K562 (cell line): ENCODE results near the gene MYCBP. TPM values are rescaled to one million over a fixed set of nuclear protein-coding genes. Genes with fewer than 3 reads are reported as not detected.

ENCODE experiments used
- ARID3B ChIP-seq: fragments of 250-450 bp; sonication (Bioruptor Pico); IDR thresholded peaks from 2 replicates; pipeline ENCODE4 v1.4.0; 2020; ENCODE audit warnings: borderline replicate concordance
- ATF1 ChIP-seq, 2 experiments: fragments of 450-650 bp in 1 of 2; IDR thresholded peaks; 2 replicates each; pipeline ENCODE4 v1.6.1; 2016; ENCODE audit warnings: missing compliant biosample characterization in 1 of 2, missing genetic modification characterization in 1 of 2
- FOXA3 ChIP-seq, 2 experiments: fragments of 450-650 bp in 1 of 2; sonication (generic) in 1 of 2; formaldehyde crosslinking; IDR thresholded peaks in 1 of 2; conservative IDR thresholded peaks in 1 of 2; 2 replicates each; pipeline versions ENCODE4 v1.4.0 to v1.8.0; 2020 to 2022; ENCODE audit warnings: mild to moderate bottlenecking in 2 of 2, missing genetic modification reagents in 1 of 2
- NCOR1 ChIP-seq: fragments of 450-650 bp; IDR thresholded peaks from 2 replicates; pipeline ENCODE4 v1.6.1; 2016; ENCODE audit warnings: mild to moderate bottlenecking, moderate library complexity
- PHF21A ChIP-seq: fragments of 450-650 bp; IDR thresholded peaks from 2 replicates; pipeline ENCODE4 v1.6.1; 2017; ENCODE audit warnings: low read depth, borderline replicate concordance
- POLR2G ChIP-seq: fragments of 200-400 bp; formaldehyde crosslinking; IDR thresholded peaks from 2 replicates; pipeline ENCODE4 v1.6.1; 2017; ENCODE audit warnings: low read depth, mild to moderate bottlenecking, antibody characterized with exemption, low read length, moderate library complexity
- RAD51 ChIP-seq: fragments of 450-650 bp; IDR thresholded peaks from 2 replicates; pipeline ENCODE4 v1.7.1; 2016; ENCODE audit warnings: low read depth, mild to moderate bottlenecking, borderline replicate concordance
- RBM34 ChIP-seq: fragments of 200-400 bp; formaldehyde crosslinking; IDR thresholded peaks from 2 replicates; pipeline ENCODE4 v1.6.1; 2018; ENCODE audit warnings: low read length, borderline replicate concordance; ENCODE audit not compliant: insufficient read depth
- SIRT6 ChIP-seq: IDR thresholded peaks from one replicate; pipeline ENCODE4 v1.6.1; 2012; ENCODE audit warnings: low read depth, mild to moderate bottlenecking, control low read depth, inconsistent platforms, low read length, moderate library complexity
- SMAD3 ChIP-seq: fragments of 450-650 bp; formaldehyde crosslinking; conservative IDR thresholded peaks from 2 replicates; pipeline ENCODE4 v1.4.0; 2020; ENCODE audit warnings: mild to moderate bottlenecking
- SOX6 ChIP-seq: fragments of 450-650 bp; IDR thresholded peaks from 2 replicates; pipeline ENCODE4 v1.6.1; 2014; ENCODE audit warnings: mild to moderate bottlenecking
- TAF15 ChIP-seq: fragments of 200-400 bp; formaldehyde crosslinking; IDR thresholded peaks from 2 replicates; pipeline ENCODE4 v1.6.1; 2017; ENCODE audit warnings: mild to moderate bottlenecking, low read depth, low read length, moderate library complexity
- ZNF217 ChIP-seq: sonication (generic); formaldehyde crosslinking; IDR thresholded peaks from 2 replicates; pipeline ENCODE4 v1.8.0; 2022; ENCODE audit warnings: mild to moderate bottlenecking, missing genetic modification reagents
- polyA plus RNA-seq, 8 experiments: library from polyadenylated mRNA; depleted of rRNA in 4 of 8; stranded (reverse) in 5 of 8; unstranded in 3 of 8; fragments of >200 nt; fragmentation: Nextera tagmentation in 2 of 8; fragmentation: Illumina TruSeq in 1 of 8; extraction: Ambion mirVana in 2 of 8; extraction: Trizol in 1 of 8; gene quantifications; 2 replicates each; pipeline versions ENCODE4 v1.2.1 to v1.2.3, GENCODE V29; 2011 to 2014; ENCODE audit warnings: inconsistent platforms in 1 of 8, missing spikeins in 1 of 8
- total RNA-seq, 7 experiments: library from RNA; depleted of rRNA in 6 of 7; stranded (reverse); fragments of >200 nt in 6 of 7; fragmentation: Illumina TruSeq in 2 of 7; extraction: Trizol in 2 of 7; gene quantifications; 2 replicates each; pipeline versions ENCODE4 v1.2.1 to v1.2.3, GENCODE V29; 2011 to 2021; ENCODE audit warnings: low replicate concordance in 1 of 7
- TF ChIP-seq, protein P1 (sequence below): sonication (generic); formaldehyde crosslinking; IDR thresholded peaks from 2 replicates; pipeline ENCODE4 v1.8.0; 2023; ENCODE audit warnings: mild to moderate bottlenecking, missing genetic modification reagents
- TF ChIP-seq, protein P2 (sequence below): fragments of 200-800 bp; sonication (Bioruptor generic); IDR thresholded peaks from 2 replicates; pipeline ENCODE4 v1.6.1; 2017; ENCODE audit warnings: missing genetic modification characterization, missing compliant biosample characterization
- TF ChIP-seq, protein P3 (sequence below): fragments of 450-650 bp; IDR thresholded peaks from 2 replicates; pipeline ENCODE4 v1.6.1; 2016; ENCODE audit warnings: low read depth, mild to moderate bottlenecking, moderate library complexity
- TF ChIP-seq, protein P4 (sequence below): fragments of 250-450 bp; sonication (Bioruptor Pico); IDR thresholded peaks from 2 replicates; pipeline ENCODE4 v1.9.0; 2021; ENCODE audit warnings: mild to moderate bottlenecking, inconsistent platforms

The MYCBP gene
- total and polyA plus RNA-seq, 9 of the 15 experiments (the other 6 are each of a cell fraction or from before 2014, with no cell fraction given): 32.3 to 253 (median 72.9) TPM

GRCh38 chr1:38859561-38860453 is 13.3 kb downstream of the MYCBP start, which contains the start of gene RRAGC (continued):
- TF ChIP-seq, protein P1, sequence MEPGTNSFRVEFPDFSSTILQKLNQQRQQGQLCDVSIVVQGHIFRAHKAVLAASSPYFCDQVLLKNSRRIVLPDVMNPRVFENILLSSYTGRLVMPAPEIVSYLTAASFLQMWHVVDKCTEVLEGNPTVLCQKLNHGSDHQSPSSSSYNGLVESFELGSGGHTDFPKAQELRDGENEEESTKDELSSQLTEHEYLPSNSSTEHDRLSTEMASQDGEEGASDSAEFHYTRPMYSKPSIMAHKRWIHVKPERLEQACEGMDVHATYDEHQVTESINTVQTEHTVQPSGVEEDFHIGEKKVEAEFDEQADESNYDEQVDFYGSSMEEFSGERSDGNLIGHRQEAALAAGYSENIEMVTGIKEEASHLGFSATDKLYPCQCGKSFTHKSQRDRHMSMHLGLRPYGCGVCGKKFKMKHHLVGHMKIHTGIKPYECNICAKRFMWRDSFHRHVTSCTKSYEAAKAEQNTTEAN (CRISPR knock-in tag): 0 out of 2 replicates have a peak, but pooled peaks have one; percentile 56
- TF ChIP-seq TAF15 (no peak), NCOR1 (peak; percentile 53; the same call in 1 of the 2 replicates), RAD51 (peak; percentile 100), POLR2G (peak; percentile 70), FOXA3 (CRISPR knock-in tag; conservative IDR thresholded peaks at IDR 0.05 in 1 of 2, IDR thresholded peaks at IDR 0.05 in 1 of 2) (peak in 1 of 2 experiments; percentile 67; a peak in 1 of 4 replicates), PHF21A (peak; percentile 77; the same call in 1 of the 2 replicates), RBM34 (no peak), SMAD3 (CRISPR knock-in tag) (0 out of 2 replicates have a peak, but pooled peaks have one; percentile 72), SIRT6 (no peak), ARID3B (CRISPR knock-in tag) (0 out of 2 replicates have a peak, but pooled peaks have one; percentile 76), SOX6 (peak; percentile 66), ATF1 (CRISPR knock-in tag; IDR thresholded peaks at IDR 0.05) (no peak), ATF1 (tag; IDR thresholded peaks at IDR 0.05) (peak; percentile 81), ZNF217 (CRISPR knock-in tag) (no peak)
- TF ChIP-seq, protein P2, sequence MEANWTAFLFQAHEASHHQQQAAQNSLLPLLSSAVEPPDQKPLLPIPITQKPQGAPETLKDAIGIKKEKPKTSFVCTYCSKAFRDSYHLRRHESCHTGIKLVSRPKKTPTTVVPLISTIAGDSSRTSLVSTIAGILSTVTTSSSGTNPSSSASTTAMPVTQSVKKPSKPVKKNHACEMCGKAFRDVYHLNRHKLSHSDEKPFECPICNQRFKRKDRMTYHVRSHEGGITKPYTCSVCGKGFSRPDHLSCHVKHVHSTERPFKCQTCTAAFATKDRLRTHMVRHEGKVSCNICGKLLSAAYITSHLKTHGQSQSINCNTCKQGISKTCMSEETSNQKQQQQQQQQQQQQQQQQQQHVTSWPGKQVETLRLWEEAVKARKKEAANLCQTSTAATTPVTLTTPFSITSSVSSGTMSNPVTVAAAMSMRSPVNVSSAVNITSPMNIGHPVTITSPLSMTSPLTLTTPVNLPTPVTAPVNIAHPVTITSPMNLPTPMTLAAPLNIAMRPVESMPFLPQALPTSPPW (CRISPR knock-in tag): peak; percentile 100
- TF ChIP-seq, protein P3, sequence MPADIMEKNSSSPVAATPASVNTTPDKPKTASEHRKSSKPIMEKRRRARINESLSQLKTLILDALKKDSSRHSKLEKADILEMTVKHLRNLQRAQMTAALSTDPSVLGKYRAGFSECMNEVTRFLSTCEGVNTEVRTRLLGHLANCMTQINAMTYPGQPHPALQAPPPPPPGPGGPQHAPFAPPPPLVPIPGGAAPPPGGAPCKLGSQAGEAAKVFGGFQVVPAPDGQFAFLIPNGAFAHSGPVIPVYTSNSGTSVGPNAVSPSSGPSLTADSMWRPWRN: peak; percentile 35; the same call in 1 of the 2 replicates
- TF ChIP-seq, protein P4, sequence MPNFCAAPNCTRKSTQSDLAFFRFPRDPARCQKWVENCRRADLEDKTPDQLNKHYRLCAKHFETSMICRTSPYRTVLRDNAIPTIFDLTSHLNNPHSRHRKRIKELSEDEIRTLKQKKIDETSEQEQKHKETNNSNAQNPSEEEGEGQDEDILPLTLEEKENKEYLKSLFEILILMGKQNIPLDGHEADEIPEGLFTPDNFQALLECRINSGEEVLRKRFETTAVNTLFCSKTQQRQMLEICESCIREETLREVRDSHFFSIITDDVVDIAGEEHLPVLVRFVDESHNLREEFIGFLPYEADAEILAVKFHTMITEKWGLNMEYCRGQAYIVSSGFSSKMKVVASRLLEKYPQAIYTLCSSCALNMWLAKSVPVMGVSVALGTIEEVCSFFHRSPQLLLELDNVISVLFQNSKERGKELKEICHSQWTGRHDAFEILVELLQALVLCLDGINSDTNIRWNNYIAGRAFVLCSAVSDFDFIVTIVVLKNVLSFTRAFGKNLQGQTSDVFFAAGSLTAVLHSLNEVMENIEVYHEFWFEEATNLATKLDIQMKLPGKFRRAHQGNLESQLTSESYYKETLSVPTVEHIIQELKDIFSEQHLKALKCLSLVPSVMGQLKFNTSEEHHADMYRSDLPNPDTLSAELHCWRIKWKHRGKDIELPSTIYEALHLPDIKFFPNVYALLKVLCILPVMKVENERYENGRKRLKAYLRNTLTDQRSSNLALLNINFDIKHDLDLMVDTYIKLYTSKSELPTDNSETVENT (CRISPR knock-in tag): peak; percentile 57
